ENCODE data around the gene CYP2A6.
A peak's percentile ranks its signal among the peaks of the same experiment; 100 is the strongest.
"Not testable (repeated sequence)": the region's sequence is repeated elsewhere in the genome, so short reads cannot be mapped to it uniquely, and the experiment has no call there.

CYP2A6 gene

DNA sequence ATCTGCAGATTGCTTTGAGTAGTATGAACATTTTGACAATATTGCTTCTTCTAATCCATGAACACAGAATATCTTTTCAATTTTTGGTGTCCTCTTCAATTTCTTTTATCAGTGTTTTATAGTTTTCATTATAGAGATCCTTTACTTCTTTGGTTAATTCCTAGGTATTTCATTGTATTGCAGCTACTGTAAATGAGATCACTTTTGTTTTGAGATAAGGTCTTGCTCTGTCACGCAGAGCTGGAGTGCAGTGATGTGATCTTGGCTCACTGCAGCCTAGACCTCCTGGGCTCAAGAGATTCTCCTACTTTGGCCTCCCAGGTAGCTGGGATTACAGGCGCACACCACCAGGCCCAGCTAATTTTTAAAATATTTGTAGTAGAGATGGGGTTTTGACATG, 22.0 kb upstream of the CYP2A6 start:
- no peak for DNase-seq (ENCODE audit: low read depth)
- TF ChIP-seq, protein P1, sequence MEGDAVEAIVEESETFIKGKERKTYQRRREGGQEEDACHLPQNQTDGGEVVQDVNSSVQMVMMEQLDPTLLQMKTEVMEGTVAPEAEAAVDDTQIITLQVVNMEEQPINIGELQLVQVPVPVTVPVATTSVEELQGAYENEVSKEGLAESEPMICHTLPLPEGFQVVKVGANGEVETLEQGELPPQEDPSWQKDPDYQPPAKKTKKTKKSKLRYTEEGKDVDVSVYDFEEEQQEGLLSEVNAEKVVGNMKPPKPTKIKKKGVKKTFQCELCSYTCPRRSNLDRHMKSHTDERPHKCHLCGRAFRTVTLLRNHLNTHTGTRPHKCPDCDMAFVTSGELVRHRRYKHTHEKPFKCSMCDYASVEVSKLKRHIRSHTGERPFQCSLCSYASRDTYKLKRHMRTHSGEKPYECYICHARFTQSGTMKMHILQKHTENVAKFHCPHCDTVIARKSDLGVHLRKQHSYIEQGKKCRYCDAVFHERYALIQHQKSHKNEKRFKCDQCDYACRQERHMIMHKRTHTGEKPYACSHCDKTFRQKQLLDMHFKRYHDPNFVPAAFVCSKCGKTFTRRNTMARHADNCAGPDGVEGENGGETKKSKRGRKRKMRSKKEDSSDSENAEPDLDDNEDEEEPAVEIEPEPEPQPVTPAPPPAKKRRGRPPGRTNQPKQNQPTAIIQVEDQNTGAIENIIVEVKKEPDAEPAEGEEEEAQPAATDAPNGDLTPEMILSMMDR (conservative IDR thresholded peaks at IDR 0.05; ENCODE audit: low read length), result no peak
- H3K4me3 ChIP-seq (ENCODE audit: low read length), result no peak overlapping the region

DNA sequence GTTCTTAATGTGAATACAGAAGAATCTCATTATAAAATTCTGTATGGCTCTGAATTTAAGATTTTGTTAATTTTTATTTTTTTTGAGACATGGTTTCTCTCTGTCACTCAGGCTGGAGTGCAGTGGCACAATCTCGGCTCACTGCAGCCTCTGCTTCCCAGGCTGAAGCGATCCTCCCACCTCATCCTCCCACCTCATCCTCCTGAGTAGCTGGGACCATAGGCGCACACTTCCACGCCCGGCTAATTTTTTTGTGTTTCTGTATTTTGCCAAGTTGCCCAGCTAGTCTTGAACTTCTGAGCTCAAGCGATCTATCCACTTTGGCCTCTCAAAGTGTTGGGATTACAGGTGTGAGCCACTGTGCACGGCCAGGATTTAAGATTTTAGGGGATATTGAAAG, 17.5 kb upstream of the CYP2A6 start:
- TF ChIP-seq, protein P1 (conservative IDR thresholded peaks at IDR 0.05; ENCODE audit: low read length), result no peak
- H3K4me3 ChIP-seq (ENCODE audit: low read length), result no peak overlapping the region
- no peak for DNase-seq (ENCODE audit: low read depth)

DNA sequence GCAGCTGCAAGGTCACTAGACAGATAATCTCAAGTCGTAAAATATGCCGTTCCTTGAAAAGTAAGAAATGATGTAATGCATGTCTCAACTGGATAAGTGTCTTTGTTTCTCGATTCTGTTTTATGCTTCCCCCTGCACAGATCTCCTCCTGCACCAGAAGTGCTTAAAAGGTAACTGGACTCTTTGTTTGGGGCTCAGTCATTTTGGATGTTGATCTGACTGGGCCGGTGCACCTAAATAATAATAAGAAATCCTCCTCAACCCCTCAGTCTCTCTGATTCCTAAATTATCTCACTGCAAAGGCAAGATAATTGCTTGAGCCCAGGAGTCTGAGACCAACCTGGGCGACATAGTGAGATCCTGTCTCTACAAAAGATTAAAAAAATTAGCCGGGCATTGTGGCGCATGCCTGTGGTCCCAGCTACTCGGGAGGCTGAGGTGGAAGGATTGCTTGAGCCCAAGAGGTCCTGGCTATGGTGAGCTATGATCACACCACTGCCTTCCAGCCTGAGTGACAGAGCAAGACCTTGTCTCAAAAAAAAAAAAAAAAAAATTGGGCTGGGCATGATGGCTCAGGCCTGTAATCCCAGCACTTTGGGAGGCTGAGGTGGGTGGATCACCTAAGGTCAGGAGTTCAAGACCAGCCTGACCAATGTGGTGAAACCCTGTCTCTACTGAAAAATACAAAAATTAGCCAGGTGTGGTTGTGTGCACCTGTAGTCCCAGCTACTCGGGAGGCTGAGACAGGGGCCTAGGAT, 14.7 kb upstream of the CYP2A6 start:
- not testable (repeated sequence) for H3K4me3 ChIP-seq (ENCODE audit: low read length); DNase-seq (ENCODE audit: low read depth)

DNA sequence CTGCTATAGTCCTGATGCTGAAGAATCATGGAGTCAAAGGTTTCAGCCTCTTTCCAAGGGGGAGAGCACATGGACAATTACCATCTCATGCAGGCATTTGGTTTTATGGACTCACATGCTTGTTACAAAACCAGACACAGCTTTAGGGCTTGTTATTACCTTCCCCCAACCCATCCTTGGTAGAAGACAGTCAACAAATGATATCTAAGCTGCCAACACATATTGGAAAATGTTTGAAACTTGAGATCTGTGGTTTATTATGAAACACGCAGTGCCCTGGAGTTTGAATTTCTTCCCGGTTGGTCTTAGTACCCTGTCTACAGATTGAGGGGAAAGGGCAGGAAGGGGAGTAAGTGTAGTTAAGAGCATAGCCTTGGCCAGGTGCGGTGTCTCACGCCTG, 12.5 kb upstream of the CYP2A6 start:
- peak; percentile 87 for DNase-seq (ENCODE audit: low read depth)
- TF ChIP-seq, protein P1 (conservative IDR thresholded peaks at IDR 0.05; ENCODE audit: low read length), result no peak
- no peak overlapping the region for H3K4me3 ChIP-seq (ENCODE audit: low read length)

DNA sequence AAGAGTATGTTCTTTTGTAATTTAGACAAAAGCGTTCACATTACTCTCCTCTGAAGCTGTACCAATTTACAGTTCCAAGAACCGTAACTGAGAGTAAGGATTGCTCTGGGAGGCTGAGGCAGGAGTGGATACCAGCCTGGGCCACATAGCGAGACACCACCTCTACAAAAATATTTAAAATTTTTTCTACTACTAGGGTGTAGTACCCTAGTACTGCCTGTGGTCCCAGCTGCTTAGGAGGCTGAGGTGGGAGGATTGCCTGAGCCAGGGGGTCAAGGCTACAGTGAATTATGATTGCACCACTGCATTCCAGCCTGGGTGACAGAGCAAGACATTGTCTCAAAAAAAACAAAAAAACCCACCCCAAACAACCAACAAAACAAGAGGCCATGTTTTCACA, 12.1 kb upstream of the CYP2A6 start:
- no peak overlapping the region for H3K4me3 ChIP-seq (ENCODE audit: low read length)
- no peak for DNase-seq (ENCODE audit: low read depth)
- TF ChIP-seq, protein P1 (conservative IDR thresholded peaks at IDR 0.05; ENCODE audit: low read length), result no peak

DNA sequence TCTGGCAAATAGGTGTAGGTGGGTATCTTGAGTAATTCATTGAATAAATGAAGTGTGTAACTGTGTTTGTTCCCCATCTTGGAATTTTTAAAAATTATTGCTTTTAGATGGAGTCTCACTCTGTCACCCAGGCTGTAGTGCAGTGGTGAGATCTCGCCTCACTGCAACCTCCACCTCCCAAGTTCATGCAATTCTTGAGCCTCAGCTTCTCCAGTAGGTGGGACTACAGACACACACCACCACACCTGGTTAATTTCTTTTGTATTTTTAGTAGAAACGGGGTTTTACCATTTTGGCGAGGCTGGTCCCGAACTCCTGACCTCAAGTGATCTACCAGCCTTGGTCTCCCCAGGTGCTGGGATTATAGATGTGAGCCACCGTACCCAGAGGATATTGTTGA, 7.9 kb upstream of the CYP2A6 start:
- TF ChIP-seq, protein P1 (conservative IDR thresholded peaks at IDR 0.05; ENCODE audit: low read length), result no peak
- DNase-seq (ENCODE audit: low read depth), result no peak
- H3K4me3 ChIP-seq (ENCODE audit: low read length), result no peak overlapping the region

DNA sequence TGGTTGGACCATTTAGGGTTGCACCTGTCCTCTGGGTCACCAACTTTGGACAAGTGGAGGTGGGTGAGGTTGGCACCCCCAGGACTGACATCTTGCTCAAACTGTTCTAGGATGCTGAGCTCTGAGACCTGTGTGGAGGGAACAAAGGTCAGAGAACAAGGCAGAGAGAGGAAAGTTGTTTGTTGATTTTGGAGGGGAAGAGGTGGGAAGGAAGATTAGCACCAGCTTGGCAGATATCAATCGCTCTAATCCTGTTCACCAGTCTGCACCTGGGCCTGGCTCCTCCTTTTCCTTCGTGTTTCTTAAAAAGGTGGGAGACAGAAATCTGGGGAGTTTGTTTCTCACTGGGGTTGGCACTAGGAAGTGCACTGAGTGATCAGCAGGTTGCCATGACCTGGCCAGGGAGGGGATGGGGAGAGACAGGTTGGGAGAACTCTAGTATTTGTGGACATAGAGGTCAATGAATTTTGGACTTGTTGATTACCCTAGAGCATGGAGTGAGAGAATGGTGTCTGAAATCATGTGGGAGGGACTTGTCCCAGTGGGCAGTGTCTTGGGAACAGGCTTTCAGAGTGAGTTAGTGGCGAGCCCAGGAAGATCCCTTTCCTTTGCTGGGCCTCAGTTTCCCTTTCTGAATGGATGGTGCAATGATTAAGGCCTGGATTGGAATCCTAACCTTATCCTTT, 2.4 kb upstream of the CYP2A6 start:
- H3K4me3 ChIP-seq (ENCODE audit: low read length); DNase-seq (ENCODE audit: low read depth): not testable (repeated sequence)

DNA sequence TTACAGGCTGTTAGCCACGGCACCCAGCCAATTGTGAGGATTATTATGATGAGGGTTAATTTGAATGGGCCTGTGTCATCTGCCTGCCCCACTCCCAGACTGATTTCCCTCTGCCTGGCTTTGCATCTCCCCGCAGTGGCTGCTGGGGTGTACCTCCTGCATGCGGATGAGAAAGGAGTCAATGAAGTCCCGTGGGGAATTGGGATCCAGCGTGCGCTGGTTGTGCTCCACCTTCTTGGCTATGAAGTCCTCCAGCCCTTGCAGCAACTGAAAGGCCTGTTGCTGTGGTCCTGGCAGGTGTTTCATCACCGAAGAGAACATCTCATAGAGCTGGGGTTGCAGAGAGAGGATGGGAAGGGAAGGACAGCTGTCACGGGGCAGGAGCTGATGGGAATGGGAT, 3.5 kb downstream of the CYP2A6 start:
- not testable (repeated sequence) for H3K4me3 ChIP-seq (ENCODE audit: low read length); DNase-seq (ENCODE audit: low read depth)

DNA sequence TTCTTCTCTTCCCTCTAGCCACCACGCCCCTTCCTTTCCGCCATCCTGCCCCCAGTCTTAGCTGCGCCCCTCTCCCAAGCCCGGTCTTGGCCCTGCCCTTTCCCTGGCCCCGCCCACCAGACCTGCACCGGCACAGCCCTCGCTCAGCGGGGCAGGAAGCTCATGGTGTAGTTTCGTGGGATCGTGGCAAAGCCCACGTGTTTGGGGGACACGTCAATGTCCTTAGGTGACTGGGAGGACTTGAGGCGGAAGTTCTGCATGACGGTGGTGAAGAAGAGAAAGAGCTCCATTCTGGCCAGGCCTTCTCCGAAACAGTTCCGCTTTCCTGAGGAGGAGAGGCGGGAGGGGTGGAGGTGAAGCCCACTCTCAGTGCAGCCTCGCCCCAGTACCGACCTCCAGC, 6.6 kb downstream of the CYP2A6 start:
- H3K4me3 ChIP-seq (ENCODE audit: low read length); DNase-seq (ENCODE audit: low read depth): not testable (repeated sequence)

DNA sequence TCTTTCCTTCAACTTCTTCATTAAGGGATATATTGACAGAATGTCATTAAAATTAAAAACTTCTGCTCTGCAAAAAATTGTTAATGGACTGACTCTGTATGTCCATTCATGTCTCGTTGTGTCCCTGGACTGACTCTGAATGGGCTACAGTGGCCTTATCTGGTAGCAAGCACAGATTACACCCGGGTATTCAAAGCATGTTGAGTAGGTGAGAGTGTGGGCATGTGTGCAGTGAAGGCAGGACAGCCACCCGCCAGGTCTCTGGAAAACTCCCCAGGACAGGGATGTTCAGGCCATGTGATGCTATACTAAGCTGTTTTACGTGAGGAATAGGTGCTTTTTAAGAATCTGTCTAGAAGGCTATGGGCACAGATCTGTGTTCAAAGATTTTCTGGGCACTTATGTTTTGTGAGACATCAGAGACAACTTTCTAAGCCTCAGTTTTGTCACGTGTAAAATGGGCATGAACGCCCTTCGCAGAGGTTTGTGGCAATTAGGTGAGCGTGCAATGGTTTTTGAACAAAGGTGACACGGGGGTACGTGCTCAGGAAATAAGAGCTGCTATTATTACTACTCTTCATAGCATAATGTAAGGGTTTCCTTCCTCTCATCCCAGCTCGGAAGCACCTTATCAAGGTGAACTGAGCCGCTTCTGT, 7.1 kb downstream of the CYP2A6 start:
- not testable (repeated sequence) for H3K4me3 ChIP-seq (ENCODE audit: low read length); DNase-seq (ENCODE audit: low read depth)

DNA sequence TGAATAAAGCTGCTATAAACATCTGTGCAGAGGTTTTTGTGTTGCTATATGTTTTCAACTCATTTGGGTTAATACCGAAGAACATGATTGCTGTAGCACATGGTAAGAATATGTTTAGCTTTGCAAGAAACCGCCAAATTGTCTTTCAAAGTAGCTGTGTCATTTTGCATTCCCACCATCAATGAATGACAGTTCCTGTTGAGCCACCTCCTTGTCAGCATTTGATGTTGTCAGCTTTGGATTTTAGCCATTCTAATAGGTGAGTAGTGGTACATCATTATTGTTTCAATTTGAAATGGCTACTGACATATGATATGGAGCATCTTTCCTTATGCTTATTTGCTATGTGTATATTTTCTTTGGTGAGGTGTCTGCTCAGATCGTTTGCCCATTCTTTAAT, 8.2 kb downstream of the CYP2A6 start:
- not testable (repeated sequence) for DNase-seq (ENCODE audit: low read depth)

DNA sequence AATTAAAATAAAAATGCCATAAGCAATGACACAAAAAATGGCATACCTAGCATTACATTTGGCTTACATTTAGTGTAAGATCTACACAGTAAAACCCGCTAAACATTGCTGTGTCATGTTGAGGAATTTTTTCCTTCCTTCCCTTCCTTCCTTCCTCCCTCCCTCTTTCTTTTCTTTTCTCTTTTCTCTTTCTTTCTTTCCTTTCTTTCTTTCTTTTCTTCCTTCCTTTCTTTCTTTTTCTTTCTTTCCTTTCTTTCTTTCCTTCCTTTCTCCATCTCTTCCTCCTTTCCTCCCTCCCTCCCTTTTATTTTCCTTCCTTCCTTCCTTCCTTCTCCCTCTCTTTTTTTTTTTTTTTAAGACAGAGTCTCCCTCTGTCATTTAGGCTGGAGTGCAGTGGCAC, 11.8 kb downstream of the CYP2A6 start:
- not testable (repeated sequence) for H3K4me3 ChIP-seq (ENCODE audit: low read length); DNase-seq (ENCODE audit: low read depth)

More for the DNA sequence above, 8.2 kb downstream of the CYP2A6 start:
- not testable (repeated sequence) for H3K4me3 ChIP-seq (ENCODE audit: low read length)

Measured in AG10803 (cell line).